GM21737 (cell line): Measurements from ENCODE around the gene DTHD1.

ENCODE experiments used
- ATAC-seq: cut with Tn5 transposase; IDR thresholded peaks from one replicate; pipeline ENCODE4 v1.9.1; 2021; ENCODE audit warnings: mild to moderate bottlenecking, moderate library complexity; ENCODE audit not compliant: unreplicated experiment

Gene DTHD1

GRCh38 chr4:36312511-36312910 lies 31.1 kb downstream of the DTHD1 start:
- no peak for ATAC-seq

- ATAC-seq: no peak
Observed at GRCh38 chr4:36313301-36313700, 31.9 kb downstream of the DTHD1 start.

GRCh38 chr4:36313703-36314102 lies 32.3 kb downstream of the DTHD1 start:
- ATAC-seq: no peak

GRCh38 chr4:36316607-36317006 lies 35.2 kb downstream of the DTHD1 start:
- ATAC-seq: no peak

GRCh38 chr4:36317721-36318120 lies 36.3 kb downstream of the DTHD1 start:
- no peak for ATAC-seq

GRCh38 chr4:36320117-36320896 lies 38.9 kb downstream of the DTHD1 start:
- peak; percentile 38 for ATAC-seq

GRCh38 chr4:36321176-36321575 lies 39.8 kb downstream of the DTHD1 start:
- ATAC-seq: no peak

- peak; percentile 33 for ATAC-seq
Observed at GRCh38 chr4:36322921-36323354, 41.5 kb downstream of the DTHD1 start.

- no peak for ATAC-seq
Observed at GRCh38 chr4:36323816-36324419, 42.5 kb downstream of the DTHD1 start.

- ATAC-seq: no peak
Observed at GRCh38 chr4:36324808-36325207, 43.4 kb downstream of the DTHD1 start.

GRCh38 chr4:36325499-36325898 lies 44.1 kb downstream of the DTHD1 start:
- peak; percentile 64 for ATAC-seq

GRCh38 chr4:36325926-36326325 lies 44.5 kb downstream of the DTHD1 start:
- ATAC-seq: no peak

- no peak for ATAC-seq
Observed at GRCh38 chr4:36326476-36327029, 45.1 kb downstream of the DTHD1 start.

- ATAC-seq: no peak
Observed at GRCh38 chr4:36327400-36327799, 46.0 kb downstream of the DTHD1 start.

GRCh38 chr4:36328130-36328529 lies 46.7 kb downstream of the DTHD1 start:
- ATAC-seq: no peak

- no peak for ATAC-seq
Observed at GRCh38 chr4:36329228-36329627, 47.8 kb downstream of the DTHD1 start.

- ATAC-seq: no peak
Observed at GRCh38 chr4:36330796-36331195, 49.4 kb downstream of the DTHD1 start.

- ATAC-seq: peak; percentile 80
Observed at GRCh38 chr4:36332023-36332781, 50.8 kb downstream of the DTHD1 start.

- ATAC-seq: peak; percentile 96
Observed at GRCh38 chr4:36332782-36333131, 51.3 kb downstream of the DTHD1 start.

GRCh38 chr4:36333303-36333877 lies 52.0 kb downstream of the DTHD1 start:
- ATAC-seq: no peak

GRCh38 chr4:36337665-36338185 lies 56.3 kb downstream of the DTHD1 start:
- ATAC-seq: no peak
